GM13976 (cell line): ENCODE measurements around the gene PRKCH.

ENCODE experiments used
- DNase-seq: peaks from one replicate; pipeline ENCODE4 v3.0.0; 2012; ENCODE audit warnings: low spot score
- in situ Hi-C: fragments of 300-500 bp; cut with MboI; formaldehyde crosslinking; loops from one replicate; pipeline ENCODE4 v1.12.0; 2022; ENCODE audit warnings: low sequenced_read_pairs, mixed read lengths, inconsistent platforms; ENCODE audit not compliant: unreplicated experiment
- TF ChIP-seq, protein P1 (sequence below): IDR thresholded peaks from 2 replicates; pipeline ENCODE4 v1.5.1; 2012; ENCODE audit warnings: borderline replicate concordance, mild to moderate bottlenecking; ENCODE audit not compliant: insufficient read depth; ENCODE audit errors: extremely low read depth, missing control alignments, control extremely low read depth

The PRKCH gene

GRCh38 chr14:61421212-61421923, 100.0 kb downstream of the PRKCH start:
- TF ChIP-seq, protein P1, sequence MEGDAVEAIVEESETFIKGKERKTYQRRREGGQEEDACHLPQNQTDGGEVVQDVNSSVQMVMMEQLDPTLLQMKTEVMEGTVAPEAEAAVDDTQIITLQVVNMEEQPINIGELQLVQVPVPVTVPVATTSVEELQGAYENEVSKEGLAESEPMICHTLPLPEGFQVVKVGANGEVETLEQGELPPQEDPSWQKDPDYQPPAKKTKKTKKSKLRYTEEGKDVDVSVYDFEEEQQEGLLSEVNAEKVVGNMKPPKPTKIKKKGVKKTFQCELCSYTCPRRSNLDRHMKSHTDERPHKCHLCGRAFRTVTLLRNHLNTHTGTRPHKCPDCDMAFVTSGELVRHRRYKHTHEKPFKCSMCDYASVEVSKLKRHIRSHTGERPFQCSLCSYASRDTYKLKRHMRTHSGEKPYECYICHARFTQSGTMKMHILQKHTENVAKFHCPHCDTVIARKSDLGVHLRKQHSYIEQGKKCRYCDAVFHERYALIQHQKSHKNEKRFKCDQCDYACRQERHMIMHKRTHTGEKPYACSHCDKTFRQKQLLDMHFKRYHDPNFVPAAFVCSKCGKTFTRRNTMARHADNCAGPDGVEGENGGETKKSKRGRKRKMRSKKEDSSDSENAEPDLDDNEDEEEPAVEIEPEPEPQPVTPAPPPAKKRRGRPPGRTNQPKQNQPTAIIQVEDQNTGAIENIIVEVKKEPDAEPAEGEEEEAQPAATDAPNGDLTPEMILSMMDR = no peak
- no peak for DNase-seq
- in situ Hi-C loops = no loop called here

DNA sequence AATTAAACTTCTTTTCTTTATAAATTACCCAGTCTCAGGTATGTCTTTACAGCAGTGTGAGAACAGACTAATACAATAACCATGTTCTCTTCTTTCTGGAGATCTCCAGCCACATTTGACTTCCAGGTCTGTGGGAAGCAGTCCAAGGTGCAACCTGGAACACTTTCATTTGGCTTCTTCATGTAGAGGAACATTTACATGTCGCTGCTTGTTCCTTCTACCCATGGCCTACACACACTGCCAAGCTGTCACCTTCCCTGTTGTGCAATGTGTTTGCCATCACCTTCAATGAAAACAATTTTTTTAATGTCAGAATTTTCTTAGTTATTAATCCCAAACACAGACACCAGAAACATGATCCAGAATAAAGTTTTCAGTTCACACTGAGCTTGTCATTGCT, 104.7 kb downstream of the PRKCH start:
- in situ Hi-C loops = no loop called here
- DNase-seq = no peak
- TF ChIP-seq, protein P1 = no peak

DNA sequence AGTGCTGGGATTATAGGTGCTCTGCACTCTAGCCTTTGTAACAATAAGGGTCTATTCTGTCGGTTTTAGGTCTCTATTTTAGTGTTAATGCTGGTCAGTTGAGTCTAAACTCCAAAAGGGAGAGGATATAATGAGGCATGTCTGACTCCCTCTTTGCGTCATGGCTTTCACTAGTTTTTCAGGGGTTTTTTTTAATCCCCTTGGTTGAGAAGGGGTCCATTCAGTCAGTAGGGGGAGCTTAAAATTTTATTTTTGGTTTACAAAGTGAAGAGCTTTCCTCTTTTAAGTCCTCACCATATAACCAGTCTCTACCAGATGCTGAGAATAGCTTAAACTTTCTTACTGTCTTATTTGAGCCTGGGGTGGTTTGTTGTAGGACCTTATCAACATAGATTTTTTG, 106.9 kb downstream of the PRKCH start:
- DNase-seq = no peak
- in situ Hi-C loops = no loop called here
- TF ChIP-seq, protein P1 = no peak

DNA sequence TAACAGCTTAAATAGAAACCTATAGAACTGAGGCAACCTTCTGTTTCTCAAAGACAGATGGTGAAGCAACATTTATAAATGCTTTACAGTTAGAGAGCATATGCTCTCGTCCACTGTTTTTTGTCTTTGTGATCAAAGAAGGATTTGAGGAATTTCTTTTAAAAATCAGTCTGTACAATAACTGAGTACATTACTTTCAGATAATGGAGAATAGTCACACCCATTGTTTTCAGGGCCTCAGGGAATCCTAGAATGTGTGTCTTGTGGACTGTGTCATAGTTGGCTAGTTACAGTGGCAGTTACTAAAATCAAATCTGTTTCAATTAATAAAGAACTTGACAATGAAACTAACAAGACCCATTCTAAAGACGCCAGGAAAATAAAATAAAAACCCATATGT, 107.9 kb downstream of the PRKCH start:
- TF ChIP-seq, protein P1 = no peak
- no peak for DNase-seq
- in situ Hi-C loops = no loop called here

DNA sequence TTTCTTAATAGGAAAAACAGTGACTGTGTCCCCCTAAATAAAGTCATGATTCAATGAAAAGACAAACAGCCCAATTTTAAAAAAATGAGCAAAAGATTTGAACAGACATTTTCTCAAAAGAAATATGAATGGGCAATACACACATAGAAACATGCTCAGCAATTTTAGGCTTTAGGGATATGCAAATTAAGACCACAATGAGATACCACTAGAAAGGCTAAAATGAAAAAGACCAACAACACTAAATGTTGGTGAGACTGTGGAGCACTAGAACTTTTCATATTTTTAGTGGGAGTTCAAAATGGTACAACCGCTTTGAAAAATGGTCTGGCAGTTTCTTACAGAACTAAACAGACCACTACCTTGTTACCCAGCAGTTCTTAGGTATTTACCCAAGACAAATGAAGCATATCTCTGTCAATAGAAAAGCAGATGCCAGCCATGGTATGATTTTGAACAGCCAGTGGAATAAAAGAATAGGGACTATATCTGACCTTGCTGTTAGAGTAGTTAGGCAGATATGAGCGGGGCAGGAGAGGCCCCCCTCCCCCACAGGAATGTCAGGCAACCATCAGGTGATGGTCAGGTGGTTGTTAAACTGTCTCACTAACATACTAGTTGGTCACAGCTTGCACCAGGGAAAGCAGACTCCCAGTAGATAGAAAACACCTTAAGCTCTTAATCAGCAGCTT, 108.8 kb downstream of the PRKCH start:
- TF ChIP-seq, protein P1 = no peak
- DNase-seq = no peak
- in situ Hi-C loops = loop anchor here (10.0 kb wide), 1 partner anchor 105 kb away; the partner anchor contains the start of gene PRKCH

GRCh38 chr14:61433169-61433568, 111.8 kb downstream of the PRKCH start:
- in situ Hi-C loops = loop anchor here (10.0 kb wide), 1 partner anchor 108 kb away; the partner anchor contains the start of gene PRKCH
- TF ChIP-seq, protein P1 = no peak

More at GRCh38 chr14:61433169-61433568, 111.8 kb downstream of the PRKCH start:
- no peak for DNase-seq
